GM12878 (cell line): ENCODE results near the gene BNIP3. TPM values are rescaled to one million over a fixed set of nuclear protein-coding genes. Genes with fewer than 3 reads are reported as not detected.

Experiments used
- ATF3 ChIP-seq: IDR thresholded peaks from 2 replicates; pipeline ENCODE4 v1.6.1; 2011; ENCODE audit warnings: low read depth, mild to moderate bottlenecking, low read length, moderate library complexity, borderline replicate concordance; ENCODE audit errors: extremely low read depth
- ATF7 ChIP-seq: fragments of 450-650 bp; IDR thresholded peaks from 2 replicates; pipeline ENCODE4 v1.6.1; 2016; ENCODE audit warnings: low read depth, mild to moderate bottlenecking
- BMI1 ChIP-seq: fragments of 450-650 bp; IDR thresholded peaks from 2 replicates; pipeline ENCODE4 v1.6.1; 2016; ENCODE audit warnings: mild to moderate bottlenecking, moderate library complexity, borderline replicate concordance
- CHD4 ChIP-seq: fragments of 200-600 bp; sonication (generic); IDR thresholded peaks from 2 replicates; pipeline ENCODE4 v1.6.1; 2016; ENCODE audit warnings: mild to moderate bottlenecking
- DPF2 ChIP-seq: fragments of 450-650 bp; IDR thresholded peaks from 2 replicates; pipeline ENCODE4 v1.6.1; 2017; ENCODE audit warnings: mild to moderate bottlenecking
- FOXK2 ChIP-seq: fragments of 450-650 bp; IDR thresholded peaks from 2 replicates; pipeline ENCODE4 v1.6.1; 2017; ENCODE audit warnings: mild to moderate bottlenecking, moderate library complexity
- HSF1 ChIP-seq: fragments of 150-350 bp; IDR thresholded peaks from 2 replicates; pipeline ENCODE4 v1.6.1; 2014; ENCODE audit warnings: mild to moderate bottlenecking, low read depth, low read length
- IRF3 ChIP-seq: fragments of 450-650 bp; IDR thresholded peaks from 2 replicates; pipeline ENCODE4 v1.6.1; 2014; ENCODE audit warnings: mild to moderate bottlenecking
- KDM1A ChIP-seq: fragments of 200-600 bp; sonication (generic); IDR thresholded peaks from 2 replicates; pipeline ENCODE4 v1.6.1; 2016; ENCODE audit warnings: borderline replicate concordance
- MAX ChIP-seq: IDR thresholded peaks from 2 replicates; pipeline ENCODE4 v1.6.1; 2012; ENCODE audit warnings: low read depth, low read length, improper control_type of control experiment
- MTA2 ChIP-seq: fragments of 450-650 bp; IDR thresholded peaks from 2 replicates; pipeline ENCODE4 v1.6.1; 2016; ENCODE audit warnings: low read depth, mild to moderate bottlenecking, moderate library complexity
- MTA3 ChIP-seq: IDR thresholded peaks from 2 replicates; pipeline ENCODE4 v1.6.1; 2012; ENCODE audit warnings: low read length, inconsistent platforms, borderline replicate concordance
- POLR2AphosphoS5 ChIP-seq: IDR thresholded peaks from 2 replicates; pipeline ENCODE4 v1.6.1; 2011; ENCODE audit warnings: mild to moderate bottlenecking, low read length, inconsistent platforms
- SMARCA5 ChIP-seq: fragments of 450-650 bp; IDR thresholded peaks from 2 replicates; pipeline ENCODE4 v1.6.1; 2017; ENCODE audit warnings: mild to moderate bottlenecking
- SMC3 ChIP-seq: IDR thresholded peaks from 2 replicates; pipeline ENCODE4 v1.6.1; 2011; ENCODE audit warnings: low read length, improper control_type of control experiment, borderline replicate concordance
- SP1 ChIP-seq: IDR thresholded peaks from one replicate; pipeline ENCODE4 v1.6.1; 2011; ENCODE audit warnings: low read depth, low read length
- STAT1 ChIP-seq: fragments of 450-650 bp; conservative IDR thresholded peaks from 2 replicates; pipeline ENCODE4 v1.6.1; 2014; ENCODE audit warnings: antibody characterized with exemption, mild to moderate bottlenecking
- SUPT20H ChIP-seq: IDR thresholded peaks from 2 replicates; pipeline ENCODE4 v1.6.1; 2011; ENCODE audit warnings: low read depth, mild to moderate bottlenecking, low read length, moderate library complexity, borderline replicate concordance; ENCODE audit not compliant: control insufficient read depth
- SUZ12 ChIP-seq: fragments of 200-600 bp; sonication (generic); IDR thresholded peaks from one replicate; pipeline ENCODE4 v1.6.1; 2018; ENCODE audit warnings: antibody characterized with exemption, mild to moderate bottlenecking; ENCODE audit not compliant: unreplicated experiment
- YBX1 ChIP-seq: fragments of 450-650 bp; IDR thresholded peaks from 2 replicates; pipeline ENCODE4 v1.6.1; 2016; ENCODE audit warnings: antibody characterized with exemption
- ZBTB40 ChIP-seq: fragments of 450-650 bp; IDR thresholded peaks from 2 replicates; pipeline ENCODE4 v1.6.1; 2016; ENCODE audit warnings: mild to moderate bottlenecking, moderate library complexity, borderline replicate concordance
- polyA plus RNA-seq, 11 experiments: library from polyadenylated mRNA; depleted of rRNA in 4 of 11; unstranded in 6 of 11; stranded (reverse) in 5 of 11; fragments of >200 nt; fragmentation: Nextera tagmentation in 4 of 11; fragmentation: Illumina TruSeq in 1 of 11; extraction: Ambion mirVana in 4 of 11; extraction: Trizol in 1 of 11; gene quantifications; 1 replicate in 1 of 11; 2 replicates in 10 of 11; pipeline versions ENCODE4 v1.2.1 to v1.2.3, GENCODE V29; 2011 to 2016; ENCODE audit warnings: inconsistent platforms in 2 of 11, missing spikeins in 2 of 11, low read depth in 1 of 11
- total RNA-seq, 4 experiments: library from RNA; depleted of rRNA in 3 of 4; stranded (reverse); fragments of >200 nt in 3 of 4; fragmentation: Illumina TruSeq in 1 of 4; extraction: Trizol in 1 of 4; gene quantifications; 2 replicates each; pipeline versions ENCODE4 v1.2.1 to v1.2.3, GENCODE V29; 2013 to 2021

The BNIP3 gene
- total and polyA plus RNA-seq, 10 of the 15 experiments (the other 5 are each of a cell fraction or from before 2014, with no cell fraction given) = 7.7 to 122 (median 29.9) TPM

- TF ChIP-seq HSF1 (no peak), ATF7 (no peak), SP1 (peak; percentile 54), SMC3 (no peak), ZBTB40 (no peak), MTA3 (no peak), SUZ12 (no peak), ATF3 (peak; percentile 31; the same call in 1 of the 2 replicates), CHD4 (no peak), SMARCA5 (no peak), YBX1 (no peak), MAX (peak; percentile 62), BMI1 (no peak), DPF2 (no peak), FOXK2 (no peak), KDM1A (no peak), MTA2 (no peak), IRF3 (no peak), STAT1 (no peak), POLR2AphosphoS5 (peak; percentile 54; the same call in 1 of the 2 replicates), SUPT20H (no peak)
Measured at GRCh38 chr10:131981429-131982184, at the start of gene BNIP3 (continued).
